Activated CD4-positive, alpha-beta T cell treated with anti-CD3 and anti-CD28 coated beads, Interleukin-2, Interleukin-4, amounts not matched to agents 100 ng/mL and 50 ng/mL, durations not matched to agents 16 hours and 8 hours (primary cell): ENCODE measurements around the gene NXNL1.
"Not testable (repeated sequence)": the region's sequence is repeated elsewhere in the genome, so short reads cannot be mapped to it uniquely, and the experiment has no call there.

Source experiments
- DNase-seq: peaks from one replicate; pipeline ENCODE4 v3.0.0-alpha.2; 2020; ENCODE audit warnings: low spot score

NXNL1 gene

GRCh38 chr19:17460372-17461230 is at the start of gene NXNL1:
TSS of gene NXNL1 (minus strand) at chr19:17460926. CDS start at chr19:17460869, 57 bp downstream.
- no peak for DNase-seq

GRCh38 chr19:17508558-17508933 is 47.8 kb upstream of the NXNL1 start:
- DNase-seq, result peak; percentile 12

GRCh38 chr19:17506745-17507144 is 46.0 kb upstream of the NXNL1 start:
- DNase-seq, result no peak

GRCh38 chr19:17505223-17505622 is 44.5 kb upstream of the NXNL1 start:
- DNase-seq, result no peak

- DNase-seq, result no peak
These were observed 43.7 kb upstream of the NXNL1 start for GRCh38 chr19:17504456-17504855.

GRCh38 chr19:17504030-17504429 is 43.3 kb upstream of the NXNL1 start:
- no peak for DNase-seq

GRCh38 chr19:17503240-17503639 is 42.5 kb upstream of the NXNL1 start:
- no peak for DNase-seq

GRCh38 chr19:17500447-17501198 is 39.9 kb upstream of the NXNL1 start:
- DNase-seq, result no peak

GRCh38 chr19:17499648-17500446 is 39.1 kb upstream of the NXNL1 start:
- DNase-seq, result no peak

GRCh38 chr19:17499025-17499424 is 38.3 kb upstream of the NXNL1 start:
- DNase-seq, result not testable (repeated sequence)

- no peak for DNase-seq
These were observed 36.5 kb upstream of the NXNL1 start for GRCh38 chr19:17497149-17497798.

- DNase-seq, result peak; percentile 90
These were observed 35.7 kb upstream of the NXNL1 start for GRCh38 chr19:17496337-17496997.

- no peak for DNase-seq
These were observed 35.0 kb upstream of the NXNL1 start for GRCh38 chr19:17495639-17496296.

GRCh38 chr19:17491287-17491686 is 30.6 kb upstream of the NXNL1 start:
- DNase-seq, result no peak

GRCh38 chr19:17490411-17490810 is 29.7 kb upstream of the NXNL1 start:
- no peak for DNase-seq

- no peak for DNase-seq
These were observed 28.8 kb upstream of the NXNL1 start for GRCh38 chr19:17489392-17490030.

GRCh38 chr19:17488593-17489391 is 28.1 kb upstream of the NXNL1 start:
- DNase-seq, result peak; percentile 65

- DNase-seq, result no peak
These were observed 26.8 kb upstream of the NXNL1 start for GRCh38 chr19:17487284-17488121.
